ENCODE measurements around the gene POT1. TPM values are rescaled to one million over a fixed set of nuclear protein-coding genes. Genes with fewer than 3 reads are reported as not detected.

The POT1 gene
- polyA plus RNA-seq, 1 experiment: 12.0 TPM

GRCh38 chr7:124779620-124780019 lies 150.0 kb downstream of the POT1 start:
- Histone ChIP-seq H3K27me3 (ENCODE audit: control insufficient read depth, insufficient read depth, low read length) (no peaks in the 10 kb centered on the region), H3K4me3 (ENCODE audit: low read depth, low read length) (no peak overlapping the region), H3K36me3 (ENCODE audit: control insufficient read depth, insufficient read depth, low read length) (no peaks in the 10 kb centered on the region)
- CTCF ChIA-PET: no interaction called here
- POLR2A ChIA-PET: no interaction called here
- no peak for DNase-seq (ENCODE audit: low read depth)
- no peak for TF ChIP-seq CTCF (IDR thresholded peaks at IDR 0.05; ENCODE audit: insufficient read depth, low read depth, low read length)

- TF ChIP-seq CTCF (IDR thresholded peaks at IDR 0.05; ENCODE audit: insufficient read depth, low read depth, low read length): no peak
- no peak overlapping the region for H3K4me3 ChIP-seq (ENCODE audit: low read depth, low read length)
- ChIA-PET POLR2A (interaction anchor here (0.6 kb wide), 1 partner anchor 744 kb away, joined by 15 read pairs; no protein-coding TSS in a partner anchor), CTCF (no interaction called here)
- H3K27me3 ChIP-seq (ENCODE audit: control insufficient read depth, insufficient read depth, low read length): no peaks in the 10 kb centered on the region
- H3K36me3 ChIP-seq (ENCODE audit: control insufficient read depth, insufficient read depth, low read length): no peaks in the 10 kb centered on the region
- DNase-seq (ENCODE audit: low read depth): no peak
These were observed 150.4 kb downstream of the POT1 start for GRCh38 chr7:124779194-124779593.

GRCh38 chr7:124777268-124777667 lies 152.4 kb downstream of the POT1 start:
- H3K4me3 ChIP-seq (ENCODE audit: low read depth, low read length): no peak overlapping the region
- H3K36me3 ChIP-seq (ENCODE audit: control insufficient read depth, insufficient read depth, low read length): no peaks in the 10 kb centered on the region
- DNase-seq (ENCODE audit: low read depth): no peak
- ChIA-PET POLR2A (no interaction called here), CTCF (interaction anchor here (1.0 to 1.8 kb wide), 3 partner anchors 8 to 318 kb away, joined by 3 to 13 read pairs (median 13); partner anchors contain the start of gene GPR37)
- TF ChIP-seq CTCF (IDR thresholded peaks at IDR 0.05; ENCODE audit: insufficient read depth, low read depth, low read length): no peak
- H3K27me3 ChIP-seq (ENCODE audit: control insufficient read depth, insufficient read depth, low read length): no peaks in the 10 kb centered on the region

GRCh38 chr7:124776153-124776552 lies 153.5 kb downstream of the POT1 start:
- Histone ChIP-seq H3K4me3 (ENCODE audit: low read depth, low read length) (no peak overlapping the region), H3K36me3 (ENCODE audit: control insufficient read depth, insufficient read depth, low read length) (no peaks in the 10 kb centered on the region), H3K27me3 (ENCODE audit: control insufficient read depth, insufficient read depth, low read length) (no peaks in the 10 kb centered on the region)
- no peak for DNase-seq (ENCODE audit: low read depth)
- TF ChIP-seq CTCF (IDR thresholded peaks at IDR 0.05; ENCODE audit: insufficient read depth, low read depth, low read length): no peak
- ChIA-PET POLR2A (no interaction called here), CTCF (interaction anchor here (0.7 to 1.8 kb wide), 3 partner anchors 9 to 1195 kb away, joined by 3 to 13 read pairs (median 13); partner anchors contain the start of gene GPR37)

GRCh38 chr7:124775422-124775821 lies 154.2 kb downstream of the POT1 start:
- ChIA-PET POLR2A (no interaction called here), CTCF (interaction anchor here (1.7 kb wide), 1 partner anchor 9 kb away, joined by 13 read pairs; no protein-coding TSS in a partner anchor)

More at GRCh38 chr7:124775422-124775821, 154.2 kb downstream of the POT1 start:
- TF ChIP-seq CTCF (IDR thresholded peaks at IDR 0.05; ENCODE audit: insufficient read depth, low read depth, low read length): no peak
- Histone ChIP-seq H3K4me3 (ENCODE audit: low read depth, low read length) (no peak overlapping the region), H3K36me3 (ENCODE audit: control insufficient read depth, insufficient read depth, low read length) (no peaks in the 10 kb centered on the region), H3K27me3 (ENCODE audit: control insufficient read depth, insufficient read depth, low read length) (no peaks in the 10 kb centered on the region)
- no peak for DNase-seq (ENCODE audit: low read depth)

Measured in BJ (cell line).